NCI-H2081 treated with DMSO at 0.1 percent for 48 hours (cell line): ENCODE results near the gene ELF2.
A peak's percentile ranks its signal among the peaks of the same experiment; 100 is the strongest.
"Not testable (repeated sequence)": the region's sequence is repeated elsewhere in the genome, so short reads cannot be mapped to it uniquely, and the experiment has no call there.

Source experiments
- DNase-seq: peaks from one replicate; lab custom pipeline; 2025; lab: John Stamatoyannopoulos, UW

The ELF2 gene

DNA sequence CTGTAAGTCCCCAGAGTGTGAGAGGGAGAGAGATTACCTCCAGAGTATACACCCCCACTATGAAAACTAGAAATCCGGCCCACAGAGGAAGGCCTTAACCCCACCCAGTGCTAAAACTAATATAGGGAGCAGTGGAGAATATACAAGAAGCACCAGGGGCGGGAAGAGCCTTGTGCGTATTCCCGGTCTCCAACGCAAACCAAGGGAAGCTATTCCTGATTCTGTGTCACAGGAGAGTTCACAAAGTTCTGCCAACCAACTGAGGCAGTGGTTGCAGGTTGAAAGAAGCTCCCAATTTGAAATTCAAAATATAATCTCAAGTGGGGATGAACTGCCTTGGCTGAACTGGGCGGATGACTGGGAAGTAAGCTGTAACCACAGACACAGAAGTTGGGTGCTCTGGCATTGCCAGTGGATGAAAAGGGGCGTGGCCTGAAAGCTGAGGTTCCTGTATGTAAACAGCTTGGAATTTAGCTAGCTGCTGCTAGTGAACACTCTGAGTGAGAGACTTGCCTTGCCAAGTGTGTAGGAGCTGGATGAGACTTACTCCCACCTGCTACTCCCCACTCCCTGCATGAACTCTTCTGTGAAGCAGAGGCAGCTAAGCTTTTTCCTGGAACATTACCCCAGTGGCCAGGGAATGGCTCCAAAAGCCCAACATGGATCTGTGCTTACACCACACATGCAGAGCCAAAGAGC is 32.7 kb downstream of the ELF2 start:
- no peak for DNase-seq

DNA sequence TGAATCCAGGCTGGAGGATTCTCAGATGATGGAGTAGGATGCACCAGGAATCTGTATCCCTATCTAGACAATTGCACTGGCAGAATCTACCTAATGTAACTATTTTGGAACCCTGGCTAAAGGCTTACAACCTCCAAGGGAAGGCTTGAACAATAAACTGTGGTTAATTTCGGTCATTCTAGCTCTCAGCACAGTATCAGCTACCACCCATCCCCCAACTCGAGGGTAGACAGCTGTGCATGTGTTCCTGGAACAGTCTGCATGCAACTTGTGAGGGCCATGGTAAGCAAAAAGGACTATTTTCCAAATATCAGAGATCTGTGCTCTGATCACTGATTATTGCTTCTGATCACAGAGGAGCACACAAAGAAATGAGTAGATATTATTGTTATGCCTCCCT is 34.0 kb downstream of the ELF2 start:
- no peak for DNase-seq

DNA sequence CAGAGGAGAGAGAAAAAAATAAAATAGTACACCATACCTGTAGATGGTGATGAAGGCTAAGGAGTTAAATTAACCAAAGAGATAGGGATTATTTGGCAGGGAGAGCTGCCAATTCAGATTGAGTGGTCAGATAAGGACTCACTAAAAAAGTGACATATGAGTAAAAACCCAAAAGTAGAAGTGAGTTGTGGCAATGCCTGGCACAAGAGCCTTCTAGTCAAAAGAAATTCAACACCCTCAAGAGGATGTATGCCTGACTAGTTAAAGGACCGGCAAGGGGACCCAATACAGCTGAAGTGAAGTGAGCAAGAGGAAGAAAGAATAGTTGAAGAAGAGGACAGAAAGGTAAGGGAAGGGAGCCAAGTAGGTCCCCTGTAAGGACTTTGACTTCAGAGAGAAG is 34.9 kb downstream of the ELF2 start:
- no peak for DNase-seq

DNA sequence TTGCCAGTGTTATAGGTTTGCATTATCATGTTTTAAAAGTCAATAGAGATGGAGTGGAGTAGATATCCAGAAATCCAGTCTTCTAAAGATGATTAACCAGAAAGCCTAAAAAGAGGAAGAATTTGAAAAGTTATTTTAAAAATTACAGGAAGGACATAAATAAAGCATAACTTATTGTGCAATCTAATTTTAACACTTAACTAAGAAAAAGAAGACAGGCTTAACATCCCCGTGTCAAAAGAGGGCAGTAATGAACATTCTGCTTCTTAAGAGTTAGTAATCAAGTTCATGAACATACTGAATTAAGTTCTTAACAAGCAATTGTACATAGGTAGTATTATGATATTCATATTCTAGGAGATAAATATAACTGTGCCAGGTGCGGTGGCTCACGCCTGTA is 39.3 kb downstream of the ELF2 start:
- no peak for DNase-seq

DNA sequence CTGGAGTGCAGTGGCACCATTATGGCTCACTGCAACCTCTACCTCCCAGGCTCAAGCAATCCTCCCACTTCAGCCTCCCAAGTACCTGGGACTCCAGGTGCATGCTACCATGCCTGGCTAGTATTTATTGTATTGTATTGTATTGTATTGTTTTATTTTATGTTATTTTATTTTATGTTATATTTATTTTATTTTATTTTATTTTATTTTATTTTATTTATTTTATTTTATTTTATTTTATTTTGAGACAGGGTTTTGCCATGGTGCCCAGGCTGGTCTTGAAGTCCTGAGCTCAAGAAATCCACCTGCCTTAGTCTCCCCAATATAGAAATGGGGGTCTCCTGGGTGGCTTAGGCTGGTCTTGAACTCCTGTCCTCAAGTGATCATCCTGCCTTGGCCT is 42.6 kb downstream of the ELF2 start:
- DNase-seq, result no peak

DNA sequence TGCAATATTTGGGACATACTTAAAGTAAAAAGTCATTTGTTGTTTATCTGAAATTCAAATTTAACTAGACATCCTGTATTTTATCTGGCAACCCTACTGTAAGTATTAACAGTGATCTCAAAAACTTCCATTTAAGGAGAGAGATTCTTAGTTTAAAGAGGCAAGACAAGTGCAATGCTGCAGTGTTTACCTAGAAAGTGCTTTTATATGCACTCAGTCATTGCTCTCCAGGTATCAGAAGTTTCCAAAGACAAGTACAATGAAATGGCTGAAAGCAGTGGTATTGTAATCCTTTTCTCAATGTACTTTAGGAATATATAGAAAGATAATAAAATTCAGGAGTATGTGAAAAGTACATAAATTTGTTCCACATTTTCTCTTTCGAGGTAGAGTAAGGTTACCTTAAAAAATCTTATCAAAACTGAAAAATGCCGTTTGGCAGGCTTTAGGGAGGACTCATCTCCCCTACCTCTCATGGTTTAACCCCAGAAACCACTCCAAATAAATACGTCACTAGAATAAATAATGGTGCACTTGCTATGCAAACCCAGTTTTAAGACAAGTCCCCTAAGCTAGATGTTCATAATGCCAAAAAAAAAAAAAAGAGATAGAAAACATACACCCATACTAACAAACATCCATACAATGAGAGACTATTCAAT is 45.7 kb downstream of the ELF2 start:
- no peak for DNase-seq

DNA sequence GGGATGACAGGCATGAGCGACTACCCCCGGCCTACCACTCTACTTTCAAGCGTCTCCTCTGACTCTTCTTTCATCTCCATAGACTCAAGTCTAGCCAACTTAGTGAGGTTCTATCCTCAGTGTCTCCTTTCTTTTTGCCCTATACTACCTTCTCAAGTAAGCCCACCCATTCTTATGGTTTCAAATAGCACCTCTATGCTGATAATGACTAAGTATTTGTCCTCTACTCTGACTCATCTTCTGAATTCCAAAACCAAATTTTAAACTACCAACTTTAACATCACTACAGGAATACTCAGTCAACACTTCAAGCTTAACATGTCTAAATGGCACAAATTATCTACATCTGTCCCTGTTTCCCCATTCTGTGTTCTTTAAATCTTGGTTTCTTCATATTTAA is 47.8 kb downstream of the ELF2 start:
- no peak for DNase-seq

DNA sequence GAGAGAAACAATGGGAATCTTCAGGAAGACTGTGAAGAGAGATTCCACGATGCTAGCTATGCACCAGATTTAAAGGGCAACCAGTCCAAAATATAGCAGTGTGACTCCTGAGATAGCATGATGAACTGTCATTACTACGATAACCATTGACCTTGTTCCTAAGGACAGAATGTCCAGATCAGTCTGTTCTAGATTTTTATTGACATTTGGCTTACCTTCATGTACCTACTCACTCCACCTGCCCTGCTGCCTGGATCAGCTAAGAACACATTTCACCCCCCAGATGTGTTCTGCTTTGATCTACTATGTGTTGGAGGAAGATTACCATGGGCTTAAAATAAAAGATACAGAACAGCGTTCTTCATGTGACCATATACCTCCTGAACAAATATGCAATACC is 50.1 kb downstream of the ELF2 start:
- DNase-seq, result no peak

DNA sequence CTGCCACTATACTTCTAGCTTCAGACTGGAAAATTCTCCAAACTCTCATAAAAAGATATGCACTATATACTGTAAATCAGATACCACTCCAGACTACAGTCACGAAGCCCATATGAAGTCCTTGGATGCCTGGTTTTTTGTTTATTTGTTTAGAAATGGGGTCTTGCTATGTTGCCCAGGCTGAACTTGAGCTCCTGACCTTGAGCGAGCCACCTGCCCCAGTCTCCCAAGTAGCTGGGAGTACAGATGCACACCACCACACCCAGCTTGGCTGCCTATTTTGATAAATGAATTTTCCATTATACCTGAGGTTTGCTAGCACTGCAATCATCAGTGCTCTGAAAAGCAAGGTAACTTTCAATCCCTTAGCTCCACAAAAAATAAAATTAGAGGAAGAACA is 53.1 kb downstream of the ELF2 start:
- no peak for DNase-seq

DNA sequence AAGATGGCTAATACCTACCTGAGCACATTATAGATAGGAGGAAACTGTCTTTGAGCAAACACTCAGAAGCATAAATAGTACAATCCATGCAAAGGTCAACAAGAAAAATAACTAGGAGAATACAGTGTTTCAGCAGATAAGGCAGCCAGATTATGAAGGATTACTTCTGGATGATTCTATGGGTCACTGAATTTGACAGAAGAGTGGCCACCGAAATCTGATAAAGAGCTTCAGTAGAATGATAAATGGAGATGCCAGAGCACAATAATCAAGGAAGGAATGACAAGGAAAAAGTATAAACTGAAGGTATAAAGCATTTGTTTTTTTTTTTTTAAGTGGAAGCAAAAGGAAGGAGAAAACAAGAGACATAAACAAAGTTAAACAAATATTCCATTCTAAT is 58.7 kb downstream of the ELF2 start:
- DNase-seq, result no peak

DNA sequence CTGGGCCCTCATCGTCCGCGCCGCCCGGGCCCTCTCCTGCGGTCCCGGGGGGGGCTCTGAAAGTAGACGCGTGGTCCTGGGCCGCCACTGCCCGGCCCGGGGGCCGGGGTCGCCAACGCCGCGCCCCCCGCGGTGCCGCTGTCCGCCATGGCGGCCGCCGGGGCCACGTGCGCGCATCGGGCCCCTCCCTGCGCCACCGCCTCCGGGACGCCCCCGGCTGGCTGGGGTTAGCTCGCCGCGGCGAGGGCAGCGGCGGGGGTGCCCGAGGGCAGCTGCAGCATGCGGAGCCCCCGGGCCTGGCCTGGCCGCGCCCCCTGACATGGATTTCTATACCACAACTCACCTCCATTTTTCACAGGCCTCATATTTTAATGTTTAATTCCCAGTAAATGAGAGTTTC is 61.8 kb downstream of the ELF2 start:
- no peak for DNase-seq

DNA sequence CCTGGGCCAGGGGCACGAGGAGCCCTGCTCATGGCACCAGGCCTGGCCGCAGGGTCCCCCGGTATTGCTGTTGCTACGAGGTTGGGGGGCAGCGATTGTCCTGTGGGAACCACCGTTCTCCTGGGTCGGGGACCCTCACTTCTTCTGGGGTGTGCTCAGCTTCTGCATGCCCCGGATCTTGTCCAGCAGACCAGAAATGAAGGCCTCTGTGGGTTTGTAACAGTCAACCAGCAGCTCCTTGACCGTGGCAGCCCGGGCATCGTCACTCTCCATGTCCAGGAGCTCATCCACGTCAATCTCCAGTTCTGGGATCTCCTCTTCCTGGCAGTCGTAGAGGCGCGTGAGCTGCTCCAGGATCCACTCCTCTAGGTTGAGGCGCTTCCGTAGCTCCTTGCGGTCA is 62.2 kb downstream of the ELF2 start:
- not testable (repeated sequence) for DNase-seq

DNA sequence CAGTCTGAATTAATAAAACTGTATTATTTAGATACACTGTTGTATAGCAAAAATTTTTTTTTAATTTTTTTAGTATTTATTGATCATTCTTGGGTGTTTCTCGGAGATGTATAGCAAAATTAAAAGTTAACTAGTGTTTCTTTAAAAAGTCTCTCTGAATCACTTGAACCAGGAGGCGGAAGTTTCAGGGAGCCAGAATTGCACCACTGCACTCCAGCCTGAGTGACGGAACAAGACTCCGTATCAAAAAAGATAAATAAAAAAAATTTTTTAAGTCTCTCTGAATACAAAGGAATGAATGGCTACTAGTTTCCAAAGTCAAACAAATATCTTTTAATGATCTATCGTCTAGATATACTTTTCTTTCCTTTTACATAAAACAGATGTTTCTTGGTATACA is 64.4 kb downstream of the ELF2 start:
- no peak for DNase-seq

DNA sequence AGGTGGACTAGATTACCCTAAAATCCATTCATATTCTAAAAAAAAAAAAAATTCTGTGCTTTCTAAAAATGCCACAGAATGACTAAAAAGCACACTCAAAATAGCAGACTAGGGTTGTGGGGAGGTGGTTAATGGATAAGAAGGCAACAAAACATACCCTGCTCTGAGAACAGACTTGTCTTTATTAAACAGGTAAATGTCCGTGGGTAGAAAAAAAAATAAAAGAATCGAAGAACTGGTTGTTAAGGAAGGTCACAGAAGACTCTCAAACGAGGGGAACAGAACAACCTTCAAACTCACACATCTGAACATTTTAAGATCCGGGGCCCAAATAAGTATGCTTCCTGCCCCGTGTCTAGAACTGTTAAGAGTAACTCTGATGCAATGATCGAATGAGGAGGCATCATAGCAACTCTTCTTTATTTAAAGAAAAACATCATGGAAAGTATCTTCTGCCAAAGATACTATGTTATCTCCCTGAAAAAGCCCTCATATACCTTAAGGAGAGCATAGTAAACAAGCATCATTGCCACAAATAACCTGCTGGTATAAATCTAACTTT is 68.4 kb downstream of the ELF2 start:
- DNase-seq, result no peak

DNA sequence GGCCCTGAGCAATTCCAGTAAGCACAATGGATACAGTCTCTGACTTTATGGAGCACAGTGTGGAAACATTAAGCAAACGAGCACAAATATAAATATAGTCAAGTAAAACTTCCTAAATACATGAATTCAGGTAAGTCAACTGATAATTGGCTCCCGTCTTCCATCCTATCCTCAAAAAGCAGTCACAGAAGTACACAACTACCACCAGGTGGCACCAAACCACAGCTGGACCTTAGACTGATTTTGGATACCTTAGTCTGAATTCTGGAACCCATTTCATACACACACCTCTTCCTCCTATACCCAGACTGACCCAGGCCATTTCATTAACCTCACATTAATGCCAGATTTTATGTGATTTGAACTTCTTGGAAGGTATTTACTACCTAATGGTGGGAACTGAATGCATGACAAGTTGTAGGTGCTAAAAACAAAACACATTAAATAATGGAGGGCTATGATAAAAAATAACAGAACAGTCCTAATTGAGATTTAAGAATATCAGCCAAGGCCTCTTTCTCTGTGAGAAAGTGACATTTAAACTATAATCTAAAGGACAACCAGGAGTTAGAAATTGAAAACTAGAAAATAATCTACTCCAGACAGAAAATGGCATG is 77.5 kb downstream of the ELF2 start:
- DNase-seq, result peak; percentile 78

DNA sequence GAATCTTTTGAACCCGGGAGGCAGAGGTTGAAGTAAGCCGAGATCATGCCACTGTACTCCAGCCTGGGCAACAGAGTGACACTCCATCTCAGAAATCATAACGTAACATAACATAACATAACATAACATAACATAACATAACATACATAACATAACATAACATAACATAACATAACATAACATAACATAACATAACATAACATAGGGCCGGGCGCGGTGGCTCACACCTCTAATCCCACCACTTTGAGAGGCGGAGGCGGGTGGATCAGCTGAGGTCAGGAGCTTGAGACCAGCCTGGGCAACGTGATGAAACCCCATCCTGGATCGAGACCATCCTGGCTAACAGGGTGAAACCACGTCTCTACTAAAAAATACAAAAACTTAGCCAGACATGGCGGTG is 84.7 kb downstream of the ELF2 start:
- DNase-seq, result no peak

DNA sequence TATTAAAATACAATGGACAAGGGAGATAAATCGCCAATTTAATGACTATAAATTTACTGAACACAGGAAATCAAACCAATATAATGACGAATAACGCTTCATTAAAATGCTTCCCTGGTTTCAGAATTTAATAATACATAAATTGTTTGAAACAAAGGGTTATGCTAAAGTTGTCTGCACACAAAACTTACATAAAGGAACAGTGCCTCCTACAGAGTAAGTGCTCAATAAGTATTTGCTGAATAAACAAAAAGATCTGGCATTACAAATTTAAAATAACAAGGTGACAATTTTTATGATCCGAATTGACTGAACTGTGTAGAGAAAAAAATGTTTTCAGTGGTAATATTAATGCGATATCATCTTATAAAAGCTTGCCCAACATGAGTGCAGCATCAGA is 91.9 kb downstream of the ELF2 start:
- DNase-seq, result no peak

DNA sequence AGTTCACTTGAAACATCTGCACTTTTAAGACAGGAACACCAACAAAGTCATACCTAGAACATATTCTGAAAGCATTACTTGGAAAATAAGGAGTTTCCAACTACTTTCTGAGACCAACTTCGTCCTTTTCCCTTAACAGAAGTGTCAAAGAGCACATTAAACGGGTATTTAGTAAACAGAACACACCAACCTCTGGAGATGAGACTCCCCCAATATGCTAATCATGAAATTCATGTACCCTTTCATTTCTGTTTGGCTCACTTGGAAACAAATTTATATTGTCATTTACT is 92.3 kb downstream of the ELF2 start:
- no peak for DNase-seq

DNA sequence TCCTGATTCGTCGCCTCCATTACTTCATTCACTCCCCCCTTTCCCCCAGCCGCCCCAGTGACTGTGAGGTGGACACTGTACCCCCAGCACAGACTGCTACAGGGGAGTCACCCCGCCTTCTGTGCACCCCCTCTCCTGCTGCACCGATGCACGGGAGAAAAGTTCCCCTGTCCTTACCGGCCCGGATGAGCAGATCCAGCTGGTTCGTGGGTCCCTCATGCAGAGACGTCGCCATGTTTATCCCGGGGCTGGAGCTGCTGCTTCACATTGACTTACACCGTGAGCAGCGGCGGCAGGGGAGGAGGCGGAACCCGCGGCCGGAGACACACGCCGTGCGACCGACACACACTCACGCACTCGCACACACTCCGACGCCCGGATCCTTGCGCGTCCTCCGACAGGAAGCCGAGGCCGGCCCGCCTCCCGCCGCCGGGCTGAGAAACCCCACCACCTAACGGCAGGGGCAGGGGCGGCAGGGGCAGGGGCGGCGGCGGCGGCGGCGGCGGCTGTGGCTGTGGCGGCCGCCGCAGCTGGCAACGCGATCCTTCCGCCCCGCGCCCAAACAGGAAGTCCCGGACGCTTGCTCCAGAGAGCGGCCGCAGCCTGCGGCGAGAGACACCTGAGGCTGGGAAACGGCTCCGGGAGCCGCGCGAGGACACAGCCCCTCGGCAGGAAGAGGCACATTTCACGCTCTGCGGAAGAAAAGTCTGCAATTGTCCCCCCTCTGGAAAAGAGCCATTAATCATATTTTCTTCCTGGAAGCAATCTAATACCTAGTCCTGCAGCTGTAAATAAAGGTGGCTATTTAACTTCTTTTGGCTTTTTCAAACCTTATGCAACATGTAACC is 92.8 kb downstream of the ELF2 start:
- DNase-seq, result peak; percentile 40

DNA sequence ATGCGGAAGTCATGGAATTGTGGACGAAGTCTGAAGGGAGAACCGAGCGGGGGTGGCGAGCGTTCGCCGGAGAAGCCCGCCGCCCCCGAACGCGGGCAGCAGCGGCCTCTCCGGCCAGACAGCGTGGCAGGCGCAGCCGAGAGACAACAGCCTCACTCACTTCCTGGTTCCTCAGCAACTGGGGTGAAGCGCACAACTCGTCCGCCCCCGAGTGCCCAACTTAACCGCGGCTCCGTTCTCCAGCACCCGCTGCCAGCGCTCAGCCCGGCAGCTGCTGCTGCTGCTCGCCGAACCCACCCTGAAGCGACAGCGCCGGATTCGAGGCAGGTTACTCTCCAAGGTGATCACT is 93.4 kb downstream of the ELF2 start:
- DNase-seq, result no peak

DNA sequence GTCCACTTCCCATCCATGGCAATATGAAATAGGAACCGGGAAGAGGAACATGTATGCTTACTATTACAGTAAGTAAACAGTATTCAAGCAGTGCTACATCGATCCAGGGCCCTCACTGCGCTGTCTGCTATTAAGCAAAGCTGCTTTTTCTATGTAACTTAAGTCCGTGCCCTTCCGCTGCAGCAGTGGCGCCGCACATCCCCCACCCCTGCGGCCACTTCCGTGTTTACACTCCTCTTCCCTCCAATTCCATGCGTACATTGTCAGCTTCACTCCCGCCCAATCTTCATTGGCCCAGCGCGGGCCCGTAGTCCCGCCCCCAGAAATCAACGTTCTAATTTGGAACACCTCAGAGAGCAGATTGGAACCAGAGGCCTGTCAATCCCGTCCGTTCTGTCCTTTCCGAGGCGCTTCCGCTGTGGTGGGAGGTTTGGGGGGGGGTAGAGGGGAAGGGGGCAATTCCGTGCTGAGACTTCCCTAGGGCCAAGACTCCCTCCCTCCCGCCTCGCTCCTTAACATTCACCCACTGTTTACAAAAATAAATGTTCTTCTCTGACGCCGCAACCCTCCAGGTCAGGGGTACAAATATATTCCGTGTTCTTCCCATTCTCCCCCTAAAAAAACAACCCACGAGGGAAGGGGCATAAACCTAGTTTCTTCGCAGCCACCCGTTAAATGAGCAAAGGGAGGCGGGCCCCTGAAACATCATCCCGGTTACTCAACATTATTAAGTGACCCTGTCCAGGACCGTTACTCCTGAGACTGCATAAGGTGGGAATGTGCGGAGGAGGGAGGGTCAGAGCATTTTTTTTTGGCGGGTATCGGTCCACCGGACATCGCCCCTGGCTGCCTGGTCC is 94.0 kb downstream of the ELF2 start:
- DNase-seq, result peak; percentile 89

DNA sequence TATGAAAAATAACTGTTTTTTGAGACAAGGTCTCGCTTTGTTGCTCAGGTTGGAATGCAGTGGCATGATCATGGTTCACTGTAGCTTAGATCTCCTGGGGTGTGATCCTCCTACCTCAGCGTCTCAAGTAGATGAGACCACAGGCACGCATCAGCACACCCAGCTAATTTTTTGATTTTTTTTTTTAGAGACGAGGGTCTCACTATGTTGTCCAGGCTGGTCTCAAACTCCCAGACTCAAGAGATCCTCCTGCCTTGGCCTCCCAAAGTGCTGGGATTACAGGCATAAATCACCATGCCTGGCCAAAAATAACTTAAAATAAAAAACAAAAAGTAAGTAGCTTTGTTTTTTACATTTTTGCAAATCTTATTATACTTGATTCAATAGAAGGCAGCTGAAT is 98.1 kb downstream of the ELF2 start:
- DNase-seq, result no peak
